OCI-LY3 (cell line): ENCODE data around the gene TMEM127.

Experiments
- CTCF ChIP-seq: fragments of 200-600, 300-600 bp; sonication (generic); IDR thresholded peaks from 2 replicates; pipeline ENCODE4 v1.5.1; 2014; ENCODE audit warnings: antibody characterized with exemption, low read length, low read depth
- EZH2phosphoT487 ChIP-seq: fragments of 200-600 bp; shearing (Covaris generic); IDR thresholded peaks from 2 replicates; pipeline ENCODE4 v1.6.1; 2018; ENCODE audit warnings: antibody characterized with exemption, mixed run types, low read depth

GRCh38 chr2:96225016-96225533, 40.7 kb downstream of the TMEM127 start:
- TF ChIP-seq CTCF = no peak
- TF ChIP-seq EZH2phosphoT487 = no peak
